ENCODE measurements around the gene ANKRD6. TPM values are rescaled to one million over a fixed set of nuclear protein-coding genes. Genes with fewer than 3 reads are reported as not detected.

The ANKRD6 gene
- total RNA-seq, 1 experiment from 2014 or later: 5.6 TPM

DNA sequence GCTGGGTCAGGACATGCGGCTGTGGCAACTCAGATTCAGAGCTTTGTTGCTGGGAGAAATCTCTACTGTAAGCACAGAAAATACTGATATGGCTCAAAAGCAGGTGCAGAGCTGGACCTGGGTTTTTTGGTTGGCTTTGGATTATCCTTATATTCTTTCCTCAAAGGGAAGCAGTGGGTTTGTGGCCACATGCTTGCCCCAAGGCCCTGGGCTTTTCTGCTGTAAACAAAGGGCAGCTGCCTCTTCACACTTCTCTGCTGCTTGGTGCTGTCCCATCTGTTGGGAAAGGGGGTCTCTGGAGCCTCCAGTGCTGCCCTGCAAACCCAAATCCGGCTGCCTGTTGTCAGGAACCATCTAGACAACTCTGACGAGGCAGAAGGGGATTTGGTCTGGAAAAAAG, 52.4 kb downstream of the ANKRD6 start:
- no peak overlapping the region for H4K5ac ChIP-seq (ENCODE audit: insufficient read length, low read depth, low read length)
- no peak overlapping the region for H3K27ac ChIP-seq (ENCODE audit: insufficient read length, low read depth, low read length)
- no peak overlapping the region for H4K91ac ChIP-seq (ENCODE audit: insufficient read length, low read depth, low read length)
- no peak overlapping the region for H3K14ac ChIP-seq (ENCODE audit: insufficient read depth, low read length)
- H2BK20ac ChIP-seq (ENCODE audit: low read depth, low read length, poor library complexity, severe bottlenecking): no peak overlapping the region
- Mint-ChIP-seq H3K4me1 (peaks cover 41 to 51% of the 10 kb centered on the region in 2 experiments), H3K36me3 (ENCODE audit: insufficient read depth in 1 of 3, low read depth in 3 of 3) (no peaks in the 10 kb centered on the region), H3K9me3 (no peaks in the 10 kb centered on the region), H3K4me3 (no peak overlapping the region), H3K27ac (peak overlapping the region in 2 of 3 experiments; percentile 55 to 87; a peak in 4 of 7 replicates), H3K27me3 (ENCODE audit: low read depth) (no peaks in the 10 kb centered on the region; the same call in 1 of the 2 replicates)
- H3K4me2 ChIP-seq (ENCODE audit: insufficient read depth, insufficient read length, low read length): no peak overlapping the region
- no peak overlapping the region for H2BK12ac ChIP-seq (ENCODE audit: insufficient read length, low read depth, low read length)
- H3K27me3 ChIP-seq (ENCODE audit: insufficient read depth, low read length): no peaks in the 10 kb centered on the region
- no peak overlapping the region for H4K8ac ChIP-seq (replicated peaks; ENCODE audit: insufficient read length, low read depth, low read length)
- no peaks in the 10 kb centered on the region; the same call in 1 of the 2 replicates for H3K4me1 ChIP-seq (ENCODE audit: insufficient read depth, low read length)
- H4K20me1 ChIP-seq (ENCODE audit: control insufficient read depth, insufficient read depth, insufficient read length): no peaks in the 10 kb centered on the region
- no peaks in the 10 kb centered on the region for H3K79me1 ChIP-seq (ENCODE audit: insufficient read depth, low read depth, low read length, poor library complexity, severe bottlenecking)
- no peak overlapping the region for H2AFZ ChIP-seq (ENCODE audit: low read length)
- TF ChIP-seq, protein P1, sequence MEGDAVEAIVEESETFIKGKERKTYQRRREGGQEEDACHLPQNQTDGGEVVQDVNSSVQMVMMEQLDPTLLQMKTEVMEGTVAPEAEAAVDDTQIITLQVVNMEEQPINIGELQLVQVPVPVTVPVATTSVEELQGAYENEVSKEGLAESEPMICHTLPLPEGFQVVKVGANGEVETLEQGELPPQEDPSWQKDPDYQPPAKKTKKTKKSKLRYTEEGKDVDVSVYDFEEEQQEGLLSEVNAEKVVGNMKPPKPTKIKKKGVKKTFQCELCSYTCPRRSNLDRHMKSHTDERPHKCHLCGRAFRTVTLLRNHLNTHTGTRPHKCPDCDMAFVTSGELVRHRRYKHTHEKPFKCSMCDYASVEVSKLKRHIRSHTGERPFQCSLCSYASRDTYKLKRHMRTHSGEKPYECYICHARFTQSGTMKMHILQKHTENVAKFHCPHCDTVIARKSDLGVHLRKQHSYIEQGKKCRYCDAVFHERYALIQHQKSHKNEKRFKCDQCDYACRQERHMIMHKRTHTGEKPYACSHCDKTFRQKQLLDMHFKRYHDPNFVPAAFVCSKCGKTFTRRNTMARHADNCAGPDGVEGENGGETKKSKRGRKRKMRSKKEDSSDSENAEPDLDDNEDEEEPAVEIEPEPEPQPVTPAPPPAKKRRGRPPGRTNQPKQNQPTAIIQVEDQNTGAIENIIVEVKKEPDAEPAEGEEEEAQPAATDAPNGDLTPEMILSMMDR (conservative IDR thresholded peaks at IDR 0.05): no peak
- H3T11ph ChIP-seq (ENCODE audit: low read length): no peak overlapping the region
- H2BK5ac ChIP-seq (ENCODE audit: insufficient read length, low read length): no peak overlapping the region
- WGBS (ENCODE audit: extremely low coverage, insufficient read length, low lambda C conversion rate): no CpG with 5 or more reads among the region's 3 CpGs
- no peak overlapping the region for H3K56ac ChIP-seq (ENCODE audit: insufficient read length, low read depth, low read length)
- DNase-seq: no peak
- H3K23ac ChIP-seq (ENCODE audit: insufficient read length, low read depth, low read length): no peak overlapping the region
- no peak overlapping the region for H2BK120ac ChIP-seq (ENCODE audit: low read depth, low read length, poor library complexity, severe bottlenecking)
- H3K4ac ChIP-seq (ENCODE audit: low read depth, low read length): no peak overlapping the region
- H3K79me2 ChIP-seq (ENCODE audit: insufficient read depth, low read length): no peaks in the 10 kb centered on the region
- H2BK15ac ChIP-seq (ENCODE audit: low read depth, low read length): no peak overlapping the region
- H3K18ac ChIP-seq (ENCODE audit: insufficient read length, low read depth, low read length): no peak overlapping the region
- no peaks in the 10 kb centered on the region for H3K9me3 ChIP-seq (ENCODE audit: control insufficient read depth, low read depth, low read length)
- H2AK5ac ChIP-seq (ENCODE audit: insufficient read length, low read length): no peak overlapping the region
- no peak overlapping the region for H3K9ac ChIP-seq (ENCODE audit: extremely low read depth, insufficient read length, low read length)
- H3K23me2 ChIP-seq (ENCODE audit: insufficient read length, low read depth, low read length, poor library complexity, severe bottlenecking): no peaks in the 10 kb centered on the region
